SK-N-SH (cell line): Measurements from ENCODE around the gene OR3A2.

Source experiments
- EP300 ChIP-seq, 2 experiments: IDR thresholded peaks; 2 replicates each; pipeline versions ENCODE4 v1.4.0 to v1.6.1; 2012; ENCODE audit warnings: borderline replicate concordance in 1 of 2, low read depth in 1 of 2, low read length in 1 of 2
- JUND ChIP-seq: IDR thresholded peaks from 2 replicates; pipeline ENCODE4 v1.4.0; 2012
- TCF12 ChIP-seq: IDR thresholded peaks from 2 replicates; pipeline ENCODE4 v1.4.0; 2012

GRCh38 chr17:3282901-3283300, 103.2 kb downstream of the OR3A2 start:
- TF ChIP-seq TCF12 = no peak
- TF ChIP-seq EP300 (IDR thresholded peaks at IDR 0.05; ENCODE audit: borderline replicate concordance in 1 of 2, low read depth in 1 of 2, low read length in 1 of 2) = no peak
- TF ChIP-seq JUND = no peak
